ENCODE data around the gene ROR1.

DNA sequence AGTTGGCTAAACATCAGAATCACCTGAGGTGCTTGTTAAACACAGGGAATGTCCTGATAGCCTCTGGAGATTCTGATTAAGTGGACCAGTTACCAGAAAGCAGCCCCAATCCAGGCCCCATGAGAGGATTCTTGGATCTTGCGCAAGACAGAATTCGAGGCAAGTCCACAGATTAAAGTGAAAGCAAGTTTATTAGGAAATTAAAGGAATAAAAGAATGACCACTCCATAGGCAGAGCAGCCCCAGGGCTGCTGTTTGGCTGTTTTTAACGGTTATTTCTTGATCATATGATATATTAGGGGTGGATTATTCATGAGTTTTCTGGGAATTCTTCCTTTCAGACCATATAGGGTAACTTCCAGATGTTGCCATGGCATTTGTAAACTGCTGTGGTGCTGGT lies 176.2 kb downstream of the ROR1 start:
- no peak for TF ChIP-seq PRPF4 (IDR thresholded peaks at IDR 0.05; ENCODE audit: insufficient read depth, low read depth, low read length, poor library complexity, severe bottlenecking)
- no peak for TF ChIP-seq ZNF263 (CRISPR knock-in tag; IDR thresholded peaks at IDR 0.05; ENCODE audit: borderline replicate concordance)
- TF ChIP-seq, protein P1, sequence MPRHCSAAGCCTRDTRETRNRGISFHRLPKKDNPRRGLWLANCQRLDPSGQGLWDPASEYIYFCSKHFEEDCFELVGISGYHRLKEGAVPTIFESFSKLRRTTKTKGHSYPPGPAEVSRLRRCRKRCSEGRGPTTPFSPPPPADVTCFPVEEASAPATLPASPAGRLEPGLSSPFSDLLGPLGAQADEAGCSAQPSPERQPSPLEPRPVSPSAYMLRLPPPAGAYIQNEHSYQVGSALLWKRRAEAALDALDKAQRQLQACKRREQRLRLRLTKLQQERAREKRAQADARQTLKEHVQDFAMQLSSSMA (CRISPR knock-in tag; IDR thresholded peaks at IDR 0.05): no peak
- TF ChIP-seq HNRNPH1 (optimal IDR thresholded peaks at IDR 0.05; ENCODE audit: low read depth, low read length): no peak
- no peak for TF ChIP-seq TCF7L2 (IDR thresholded peaks at IDR 0.05; ENCODE audit: low read depth, low read length)
